A673 (cell line): ENCODE measurements around the gene PEX1.

ENCODE experiments used
- CTCF ChIP-seq: fragments of 300-800, 200-600 bp; sonication (generic); conservative IDR thresholded peaks from 2 replicates; pipeline ENCODE4 v1.5.1; 2017; ENCODE audit warnings: low read depth, mild to moderate bottlenecking, antibody characterized with exemption, low read length, moderate library complexity, mixed read lengths
- EZH2 ChIP-seq: fragments of 200-600 bp; sonication (generic); IDR thresholded peaks from 2 replicates; pipeline ENCODE4 v1.6.1; 2017; ENCODE audit warnings: borderline replicate concordance, low read depth, mild to moderate bottlenecking, mixed read lengths, antibody characterized with exemption, low read length; ENCODE audit not compliant: poor library complexity, severe bottlenecking

- no peak for TF ChIP-seq CTCF
- TF ChIP-seq EZH2, result no peak
Measured at GRCh38 chr7:92506363-92506762, 22.0 kb downstream of the PEX1 start.
